GM18519 (cell line): ENCODE results near the gene ADSL.

Source experiments
- ATAC-seq: cut with Tn5 transposase; IDR thresholded peaks from one replicate; pipeline ENCODE4 v1.9.1; 2021; ENCODE audit warnings: mild to moderate bottlenecking, moderate library complexity; ENCODE audit not compliant: unreplicated experiment, low FRiP score

The ADSL gene

DNA sequence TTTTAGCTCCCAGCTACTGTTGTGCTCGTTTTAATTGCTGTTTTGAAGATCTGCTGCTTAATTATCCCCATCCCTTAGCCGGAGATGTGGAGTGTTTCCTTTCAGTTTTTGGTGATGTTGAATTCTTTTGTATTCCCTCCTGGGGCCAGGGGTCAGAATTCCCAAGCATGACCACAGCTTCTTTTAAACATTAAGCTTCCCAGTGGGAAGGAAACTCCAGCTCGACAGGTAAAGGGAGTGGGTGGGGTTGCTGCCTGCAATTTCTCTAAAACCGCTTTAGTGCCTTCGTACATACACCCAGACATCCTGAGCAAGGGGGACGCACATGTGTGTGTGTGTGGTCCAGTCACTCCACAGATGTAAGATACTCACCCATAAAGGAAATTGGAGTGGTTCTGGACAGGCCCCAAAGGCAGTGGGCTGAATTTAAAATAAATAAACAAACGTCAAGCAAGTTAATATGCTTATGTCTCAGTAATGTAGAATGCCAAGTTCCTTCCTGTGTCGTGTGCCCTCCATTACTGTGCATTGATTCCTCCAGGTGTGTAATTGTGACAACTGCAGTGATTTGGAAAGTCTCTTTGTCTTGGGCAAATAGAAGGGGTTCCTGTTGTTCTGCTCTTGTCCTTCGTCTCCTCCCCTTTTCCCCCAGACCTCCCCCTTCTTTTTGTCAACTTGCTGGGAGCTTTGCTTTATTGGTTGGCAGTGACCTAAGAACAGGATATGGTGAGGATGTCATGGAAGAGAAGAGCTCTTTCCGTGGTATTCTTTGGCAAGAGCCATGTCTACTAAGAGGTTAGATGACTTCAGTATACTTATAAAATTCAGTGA, 19.2 kb upstream of the ADSL start:
- no peak for ATAC-seq

DNA sequence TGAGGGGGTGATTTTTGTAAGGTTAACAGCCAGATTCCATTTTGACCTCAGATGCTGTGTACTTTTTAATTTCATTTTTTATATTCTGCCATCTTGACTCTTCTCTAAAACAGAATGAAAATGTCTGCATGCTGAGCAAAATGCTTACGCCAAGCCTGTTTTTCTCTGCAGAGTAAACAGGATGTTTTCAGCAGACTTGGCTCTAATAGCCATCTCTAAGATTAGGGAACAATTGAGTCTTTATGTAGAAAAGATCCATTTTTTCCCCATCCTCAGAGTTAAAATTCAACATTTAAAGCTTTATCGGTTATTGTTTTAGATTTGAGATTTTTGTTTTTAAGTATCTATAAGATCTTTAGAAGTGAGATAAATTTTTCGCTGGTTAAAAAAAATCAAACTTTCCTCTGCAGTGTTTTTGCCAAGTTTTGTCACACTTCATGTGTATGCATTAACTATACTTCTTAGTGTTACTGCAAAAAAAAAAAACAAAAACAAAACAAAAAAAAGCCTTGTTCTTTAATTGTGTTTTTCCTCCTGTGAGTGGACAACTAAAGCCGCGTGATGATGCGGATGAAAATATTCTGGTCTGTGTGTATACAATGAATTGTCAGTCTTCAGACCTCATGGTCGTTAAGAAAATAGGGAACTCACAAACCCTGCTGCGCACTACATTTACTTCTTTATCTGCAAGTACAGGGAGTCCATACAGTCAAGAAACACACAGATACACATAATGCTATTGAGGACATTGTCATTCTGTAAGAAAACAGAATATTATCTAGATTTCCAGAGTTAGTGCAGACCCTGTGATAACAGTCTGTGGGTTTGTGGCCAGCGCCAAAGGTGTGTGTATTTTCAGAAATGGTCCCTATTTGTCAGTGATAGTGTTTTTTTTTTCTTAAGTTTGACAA, 17.5 kb upstream of the ADSL start:
- ATAC-seq, result no peak

DNA sequence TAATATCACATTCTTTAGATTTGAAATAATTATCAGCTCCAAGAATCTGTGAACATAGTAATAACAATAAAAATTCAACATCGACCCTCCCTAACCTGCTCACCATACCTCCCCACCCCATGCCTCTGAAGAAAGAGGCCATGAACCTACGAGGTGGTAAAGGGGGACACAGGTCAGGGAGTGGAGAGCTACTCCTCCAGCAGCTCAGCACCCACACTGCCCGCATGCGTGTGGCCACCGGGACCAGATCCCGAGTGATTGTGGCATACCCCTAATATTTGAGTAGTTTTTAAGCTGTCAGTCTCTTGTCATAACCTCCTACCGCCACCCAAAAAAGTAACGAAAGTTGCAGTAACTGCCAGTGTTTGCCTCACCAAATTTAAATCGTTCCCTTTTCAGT, 16.8 kb upstream of the ADSL start:
- no peak for ATAC-seq

DNA sequence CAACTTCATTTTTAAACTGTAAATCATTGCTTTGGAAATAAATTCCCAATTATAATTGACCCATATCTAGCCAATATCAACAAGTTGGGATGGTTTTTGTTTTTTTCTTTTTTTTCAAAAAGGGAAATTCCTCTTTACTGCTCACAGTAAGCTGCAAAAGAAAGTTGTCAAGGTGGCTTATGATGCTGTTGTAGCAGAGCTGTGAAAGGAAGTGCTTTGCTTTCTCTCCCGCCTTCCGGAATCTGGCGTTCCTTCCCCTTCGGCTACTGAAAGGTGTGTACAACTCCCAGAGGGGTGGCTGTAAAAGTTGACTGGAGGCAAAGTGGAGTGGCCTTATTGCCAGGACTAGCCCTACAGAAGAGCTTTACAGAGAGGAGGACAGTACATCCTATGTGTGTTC, 16.2 kb upstream of the ADSL start:
- no peak for ATAC-seq

DNA sequence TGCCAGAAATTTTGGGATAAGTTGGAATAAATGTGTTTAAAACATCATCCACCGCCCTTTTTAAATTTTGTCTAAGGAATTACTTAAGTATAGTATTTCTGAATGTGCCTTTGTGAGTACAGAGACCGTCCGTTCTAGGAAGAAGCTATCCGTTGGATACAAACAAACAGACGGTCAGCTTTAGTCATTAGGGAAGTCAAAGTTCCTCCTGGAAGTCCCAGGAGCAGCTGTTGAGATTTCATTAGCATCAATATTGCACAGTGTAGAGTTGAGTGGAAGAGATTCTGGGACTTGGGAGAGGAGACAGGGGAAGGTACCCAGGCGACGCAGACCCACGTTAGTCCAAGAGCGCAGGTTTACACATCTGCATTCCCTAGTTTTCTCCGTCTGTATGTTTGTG, 15.7 kb upstream of the ADSL start:
- no peak for ATAC-seq

DNA sequence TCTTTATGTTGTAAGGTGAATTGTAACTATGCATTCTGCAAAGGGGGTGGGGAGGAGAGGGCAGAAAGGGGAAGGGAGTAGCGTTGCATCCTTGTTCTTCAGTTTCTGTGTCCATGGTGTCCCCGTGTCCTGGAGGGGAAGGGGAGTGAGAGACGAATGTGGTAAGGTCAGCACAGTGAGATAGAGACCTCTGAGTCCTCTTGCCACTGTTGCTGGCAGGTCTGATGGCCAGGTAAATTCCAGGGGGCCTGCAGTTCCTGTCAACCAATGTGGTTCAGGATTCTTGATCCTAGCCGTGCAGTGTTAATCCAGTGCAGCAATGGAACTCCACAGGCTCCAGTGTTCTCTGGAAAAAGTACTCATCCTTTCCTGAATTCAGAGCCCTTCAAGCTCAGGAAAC, 14.6 kb upstream of the ADSL start:
- ATAC-seq, result no peak

DNA sequence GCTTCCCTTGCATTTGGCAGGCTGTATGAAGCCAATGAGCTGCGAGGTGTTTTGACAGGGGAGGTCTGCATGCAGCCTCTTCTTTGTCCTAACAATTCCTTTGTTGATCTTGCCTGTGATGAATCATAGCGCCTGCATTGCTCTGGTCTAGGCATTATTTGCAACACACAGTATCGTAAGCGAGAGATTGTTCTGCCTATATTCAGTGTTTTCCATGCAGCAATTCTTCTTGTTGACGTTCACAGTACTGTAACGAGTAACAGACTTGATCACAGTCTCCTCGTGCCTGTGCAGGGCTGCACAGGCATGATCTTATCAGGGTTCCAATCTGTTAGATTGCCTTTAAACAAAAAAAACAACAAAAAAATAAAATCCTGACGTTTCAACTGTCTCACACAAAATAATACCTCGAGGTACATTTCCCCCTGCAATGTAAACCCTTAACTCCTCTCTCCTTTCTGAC, 13.9 kb upstream of the ADSL start:
- ATAC-seq, result no peak

DNA sequence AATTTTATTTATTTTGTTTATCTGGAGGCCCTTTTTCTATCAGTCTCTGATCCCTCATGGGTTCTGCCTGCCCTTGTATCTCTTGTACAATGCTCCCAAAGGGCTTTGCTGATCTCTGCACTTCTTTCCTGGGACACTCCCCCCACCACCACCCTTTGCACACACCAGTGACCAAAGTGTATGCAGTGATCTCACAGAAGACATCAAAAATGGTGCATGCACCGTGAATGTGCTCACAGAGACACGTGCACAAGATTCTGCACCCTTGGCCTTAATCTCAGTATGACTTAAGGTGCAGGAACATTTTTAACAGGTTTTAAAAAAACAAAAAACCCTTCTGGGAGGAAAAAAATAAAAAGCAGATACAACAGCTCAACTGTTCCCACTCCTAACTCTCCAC, 12.2 kb upstream of the ADSL start:
- no peak for ATAC-seq

DNA sequence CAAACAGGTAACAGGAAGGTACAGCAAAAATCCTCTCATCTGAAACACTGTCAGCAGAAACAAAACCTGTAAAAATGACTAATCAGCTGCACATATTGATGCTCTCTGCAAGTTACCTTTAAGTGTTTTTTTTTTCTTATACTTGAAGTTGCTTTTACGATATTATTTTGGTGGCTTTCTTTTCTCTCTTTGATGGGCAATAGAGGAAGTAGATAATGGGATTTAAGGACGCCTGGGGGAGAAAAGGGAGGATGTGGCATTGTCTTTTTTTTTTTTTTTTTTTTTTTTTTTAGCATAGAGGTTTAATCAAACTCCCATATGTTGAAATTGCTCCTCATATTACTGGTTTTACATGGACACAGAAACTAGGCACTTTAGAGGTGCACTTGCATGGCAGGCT, 11.4 kb upstream of the ADSL start:
- ATAC-seq, result no peak

DNA sequence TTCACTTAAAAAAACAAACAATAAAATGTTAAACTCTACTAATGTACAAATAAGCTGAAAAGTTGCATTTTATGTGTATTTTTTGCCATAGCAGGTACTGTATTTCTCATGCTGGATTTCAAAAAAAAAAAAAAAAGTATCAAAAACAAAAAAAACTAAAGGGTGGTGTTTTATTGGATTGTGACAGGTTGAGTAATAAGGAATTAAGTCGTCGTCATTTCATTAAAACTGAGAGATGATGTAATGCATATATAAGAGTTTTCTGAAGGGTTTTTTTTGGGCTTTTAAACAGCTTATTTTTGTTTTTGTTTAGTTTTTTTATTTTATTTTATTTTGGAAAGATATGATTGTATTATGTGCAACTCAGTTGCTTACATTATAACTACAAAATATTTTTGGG, 10.9 kb upstream of the ADSL start:
- no peak for ATAC-seq

DNA sequence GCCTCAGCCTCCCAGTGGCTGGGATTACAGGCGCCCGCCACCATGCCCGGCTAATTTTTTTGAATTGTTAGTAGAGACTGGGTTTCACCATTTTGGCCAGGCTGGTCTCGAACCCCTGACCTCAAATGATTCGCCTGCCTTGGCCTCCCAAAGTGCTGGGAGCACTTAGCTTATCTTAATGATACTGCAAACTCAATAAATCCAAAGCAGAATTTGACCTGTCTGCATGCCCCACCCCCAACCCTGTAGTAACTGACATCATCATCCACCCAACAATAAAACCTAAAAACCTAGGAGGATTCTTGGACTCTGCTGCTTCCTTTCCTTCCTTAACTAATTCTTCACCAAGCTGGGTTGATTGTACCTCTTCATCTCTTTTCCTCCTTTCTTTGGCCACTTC, 6.3 kb upstream of the ADSL start:
- no peak for ATAC-seq

DNA sequence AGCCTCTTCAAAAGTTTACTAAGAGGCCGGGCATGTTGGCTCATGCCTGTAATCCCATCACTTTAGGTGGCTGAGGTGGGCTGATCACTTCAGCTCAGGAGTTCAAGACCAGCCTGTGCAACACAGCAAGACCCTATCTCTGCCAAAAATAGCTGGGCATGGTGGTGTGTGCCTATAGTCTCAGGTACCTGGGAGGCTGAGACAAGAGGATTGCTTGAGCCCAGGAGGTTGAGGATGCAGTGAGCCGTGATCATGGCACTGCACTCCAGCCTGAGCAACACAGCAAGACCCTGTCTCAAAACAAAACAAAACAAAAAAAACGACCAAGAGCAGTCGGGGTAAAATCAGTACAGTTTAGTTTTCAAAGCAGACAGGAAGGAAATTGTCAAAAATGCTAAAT, 4.7 kb upstream of the ADSL start:
- ATAC-seq, result no peak

DNA sequence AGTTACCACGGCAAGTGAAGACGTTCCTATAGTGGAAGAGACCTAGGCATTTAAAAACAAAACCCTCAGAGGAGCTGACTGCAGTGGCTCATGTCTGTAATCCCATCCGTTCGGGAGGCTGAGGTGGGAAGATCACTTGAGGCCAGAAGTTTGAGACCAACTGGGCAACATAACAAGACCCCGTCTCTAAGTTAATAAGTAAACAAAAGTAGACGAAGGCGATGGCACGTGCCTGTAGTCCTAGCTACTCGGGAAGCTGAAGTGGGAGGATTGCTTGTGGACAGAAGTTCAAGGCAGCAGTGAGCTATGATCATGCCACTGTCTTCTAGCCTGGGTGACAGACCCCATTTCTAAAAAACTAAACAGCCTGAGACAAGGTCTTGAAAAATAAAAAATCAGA, 3.8 kb upstream of the ADSL start:
- no peak for ATAC-seq

DNA sequence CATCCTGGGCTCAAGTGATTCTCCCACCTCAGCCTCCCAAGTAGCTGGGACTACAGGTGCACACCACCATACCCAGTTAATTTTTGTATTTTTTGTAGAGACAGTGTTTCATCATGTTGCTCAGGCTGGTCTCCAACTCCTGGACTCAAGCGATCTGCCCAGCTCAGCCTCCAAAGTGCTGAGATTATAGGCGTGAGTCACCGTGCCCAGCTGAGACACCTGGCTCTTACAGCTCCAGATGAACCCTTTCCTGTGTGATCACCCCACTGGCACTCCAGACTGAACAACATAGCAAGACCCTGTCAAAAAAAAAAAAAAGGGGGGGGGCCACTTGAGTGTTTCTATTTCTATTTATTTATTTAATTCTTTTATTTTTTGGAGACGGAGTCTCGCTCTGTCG, 1.0 kb upstream of the ADSL start:
- no peak for ATAC-seq

DNA sequence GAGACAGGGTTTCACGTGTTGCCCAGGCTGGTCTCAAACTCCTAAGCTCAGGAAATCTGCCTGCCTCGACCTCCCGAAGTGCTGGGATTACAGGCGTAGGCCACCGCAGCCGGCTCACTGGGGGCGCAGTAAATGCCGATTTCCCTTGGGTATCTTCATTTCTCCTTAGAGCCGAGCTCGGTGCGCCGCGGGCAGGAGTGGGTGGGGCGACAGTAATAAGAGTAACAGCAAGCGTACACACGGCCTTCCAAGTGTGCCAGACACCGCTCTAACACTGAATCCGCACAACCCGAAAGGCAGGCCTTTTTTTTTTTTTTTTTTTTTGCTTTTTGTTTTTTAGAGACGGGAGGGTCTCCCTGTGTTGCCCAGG, 500 bp upstream of the ADSL start:
- ATAC-seq, result no peak

DNA sequence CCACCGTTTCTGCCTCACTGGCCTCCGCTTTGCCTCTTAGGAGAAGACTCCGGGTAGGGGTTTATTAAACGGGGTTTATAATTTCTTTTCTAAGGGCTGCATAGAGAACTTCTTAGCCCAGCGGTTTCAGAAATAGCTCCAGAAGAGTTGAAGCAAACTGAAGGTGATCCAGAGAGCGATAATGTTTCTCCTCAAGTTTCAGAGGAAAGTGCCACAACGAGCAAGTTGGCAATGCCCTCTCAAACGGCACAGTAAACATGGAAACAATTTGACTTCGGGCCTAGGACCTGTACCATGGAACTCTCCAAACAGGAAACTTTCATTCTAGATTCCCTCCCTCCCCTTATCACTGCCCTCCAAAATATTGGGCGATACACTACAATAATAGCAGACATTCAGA, 1.0 kb downstream of the ADSL start:
- no peak for ATAC-seq

DNA sequence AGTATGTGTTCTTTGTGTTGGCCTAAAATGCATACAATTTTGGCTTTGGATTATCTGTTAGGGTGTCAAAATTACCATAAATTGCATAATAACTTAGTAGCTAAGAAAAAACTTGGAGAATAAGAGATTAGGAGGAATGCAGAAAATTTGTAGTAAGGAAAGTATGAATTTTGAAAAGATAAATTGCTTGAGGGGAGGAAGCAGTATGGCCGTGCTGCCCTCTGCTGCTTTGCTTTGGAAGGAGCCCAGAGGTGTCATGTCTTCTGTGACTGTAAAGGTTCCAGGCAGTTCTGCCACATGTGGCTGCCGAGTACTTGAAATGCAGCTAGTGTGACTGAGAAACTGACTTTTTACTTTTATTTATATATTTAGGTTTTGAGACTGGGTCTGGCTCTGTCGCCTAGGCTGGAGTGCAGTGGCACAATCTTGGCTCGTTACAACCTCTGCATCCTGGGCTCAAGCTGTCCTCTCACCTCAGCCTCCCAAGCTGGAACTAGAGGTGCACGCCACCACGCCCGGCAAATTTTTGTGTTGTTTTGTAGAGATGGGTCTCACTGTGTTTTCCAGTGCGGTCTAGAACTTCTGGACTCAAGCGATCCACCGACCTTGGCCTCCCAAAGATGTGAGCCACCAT, 1.8 kb downstream of the ADSL start:
- no peak for ATAC-seq

DNA sequence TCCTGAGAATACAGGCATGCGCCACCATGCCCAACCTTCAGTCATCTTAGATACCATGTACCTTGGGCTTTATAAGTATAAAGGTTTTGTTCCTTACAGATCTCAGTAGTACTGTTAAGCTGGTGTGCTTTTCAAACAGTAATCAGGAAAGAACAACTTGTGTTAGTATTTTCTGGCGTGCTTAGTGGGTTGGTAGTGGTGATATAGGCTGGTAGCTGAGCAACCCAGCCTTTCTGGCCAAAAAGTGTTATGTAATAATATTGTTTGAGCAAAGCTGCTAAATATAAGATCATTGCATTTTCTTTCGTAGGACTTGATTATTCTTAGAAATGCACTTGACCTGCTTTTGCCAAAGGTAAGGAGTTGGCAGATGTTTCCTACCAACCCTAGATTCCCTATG, 6.5 kb downstream of the ADSL start:
- ATAC-seq, result no peak

DNA sequence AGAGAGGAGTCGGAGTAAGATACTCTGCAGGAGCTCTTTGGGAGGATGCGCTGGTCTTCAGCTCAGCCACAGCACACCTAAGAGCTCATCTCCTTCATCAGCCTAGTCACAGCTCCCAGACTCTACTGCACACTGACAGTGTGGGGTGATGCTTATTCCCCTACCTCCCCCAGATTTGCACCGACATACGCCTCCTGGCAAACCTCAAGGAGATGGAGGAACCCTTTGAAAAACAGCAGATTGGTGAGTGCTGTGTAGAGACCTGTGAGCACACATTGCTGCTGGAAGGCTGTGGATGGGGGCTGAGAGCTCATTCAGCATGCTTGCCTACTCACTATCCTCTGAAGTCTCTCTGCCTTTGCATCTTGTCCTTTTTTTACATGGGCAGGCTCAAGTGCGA, 14.8 kb downstream of the ADSL start:
- ATAC-seq, result no peak

DNA sequence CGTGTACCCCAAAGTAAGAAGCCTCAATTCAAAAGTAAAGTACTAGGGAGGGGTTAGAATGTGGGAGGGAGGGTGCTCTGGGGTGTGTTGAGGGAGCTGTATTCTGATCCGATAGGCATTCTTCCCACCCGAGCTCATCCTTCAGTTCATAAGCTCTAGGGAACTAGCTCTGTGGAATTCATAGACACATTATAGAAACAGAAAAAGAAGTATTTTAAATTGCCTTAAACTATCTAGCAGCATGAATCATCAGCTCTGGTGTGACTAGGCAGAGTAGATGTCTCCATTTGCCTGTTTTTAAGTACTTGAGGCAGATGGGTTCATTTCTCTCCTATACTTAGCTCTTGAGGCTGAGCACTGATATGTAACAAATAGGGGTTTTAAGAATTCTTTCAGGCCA, 16.8 kb downstream of the ADSL start:
- ATAC-seq, result no peak

DNA sequence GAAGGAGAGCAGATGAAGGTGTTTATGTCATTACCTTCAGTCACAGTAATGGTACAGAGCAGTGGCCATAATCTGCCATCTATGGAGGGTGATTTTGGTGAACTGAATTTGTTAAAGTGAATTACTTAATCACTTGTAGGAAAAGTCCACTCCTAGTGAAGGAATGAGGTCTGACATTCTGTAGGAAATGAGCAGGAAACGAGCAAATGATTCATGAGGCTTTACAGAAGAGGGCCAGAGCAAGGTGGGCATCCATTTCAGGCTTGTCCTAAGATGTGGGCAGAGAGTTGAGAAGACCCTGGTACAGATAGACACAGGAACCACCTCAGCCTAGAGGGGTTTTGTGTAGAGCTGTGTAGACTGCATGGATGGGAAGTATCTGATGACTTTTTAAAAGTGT, 18.1 kb downstream of the ADSL start:
- ATAC-seq, result no peak
